SU-DHL-6 (cell line): ENCODE results near the gene ARHGEF38.

ENCODE experiments used
- H2AFZ ChIP-seq: fragments of 200-600 bp; sonication (generic); 2 replicates; pipeline ENCODE4 v1.6.1; 2014; ENCODE audit warnings: low read depth, mild to moderate bottlenecking, moderate library complexity, mixed read lengths, antibody characterized with exemption, low read length; ENCODE audit not compliant: severe bottlenecking
- H3F3A ChIP-seq: fragments of 200-600 bp; shearing (Covaris generic); 2 replicates; pipeline ENCODE4 v1.6.0; 2016; ENCODE audit warnings: antibody characterized with exemption, mild to moderate bottlenecking; ENCODE audit not compliant: insufficient read depth
- H3K27ac ChIP-seq: fragments of 200-600 bp; sonication (generic); 2 replicates; pipeline ENCODE4 v1.5.1; 2016; ENCODE audit warnings: low read depth, mild to moderate bottlenecking, low read length, moderate library complexity, mixed read lengths
- H3K27me3 ChIP-seq: fragments of 200-600 bp; sonication (generic), shearing (Covaris generic); 2 replicates; pipeline ENCODE4 v1.6.0; 2014; ENCODE audit warnings: mild to moderate bottlenecking, low read length
- H3K36me3 ChIP-seq: fragments of 200-600 bp; sonication (generic); 2 replicates; pipeline ENCODE4 v1.6.1; 2014; ENCODE audit warnings: mild to moderate bottlenecking, low read length, mixed read lengths
- H3K4me2 ChIP-seq: fragments of 300-600, 200-600 bp; shearing (Covaris generic), sonication (generic); 2 replicates; pipeline ENCODE4 v1.6.0; 2014; ENCODE audit warnings: low read length, low read depth, mild to moderate bottlenecking; ENCODE audit not compliant: poor library complexity, severe bottlenecking
- H3K4me3 ChIP-seq: fragments of 200-600 bp; sonication (generic); 2 replicates; pipeline ENCODE4 v1.5.1; 2014; ENCODE audit warnings: antibody characterized with exemption, low read length, mild to moderate bottlenecking, mixed read lengths; ENCODE audit not compliant: insufficient read depth, poor library complexity, severe bottlenecking
- H3K79me2 ChIP-seq: fragments of 200-600 bp; sonication (generic); 2 replicates; pipeline ENCODE4 v1.6.1; 2014; ENCODE audit warnings: mild to moderate bottlenecking, low read length, moderate library complexity; ENCODE audit not compliant: insufficient read depth
- H3K9ac ChIP-seq: fragments of 200-600 bp; sonication (generic); 2 replicates; pipeline ENCODE4 v1.7.0; 2014; ENCODE audit warnings: mild to moderate bottlenecking, low read length
- H3K9me2 ChIP-seq: fragments of 200-600 bp; sonication (generic); replicated peaks from 2 replicates; pipeline ENCODE4 v1.6.1; 2014; ENCODE audit warnings: low read length; ENCODE audit not compliant: insufficient read depth
- H3K9me3 ChIP-seq: fragments of 200-600 bp; sonication (generic); 2 replicates; pipeline ENCODE4 v1.6.1; 2014; ENCODE audit warnings: low read length, mixed read lengths; ENCODE audit not compliant: insufficient read depth
- H4K20me1 ChIP-seq: fragments of 200-600 bp; sonication (generic); 2 replicates; pipeline ENCODE4 v1.6.1; 2014; ENCODE audit warnings: low read depth, mild to moderate bottlenecking, antibody characterized with exemption, low read length, moderate library complexity, mixed read lengths
- EZH2phosphoT487 ChIP-seq: fragments of 200-600 bp; sonication (generic), shearing (Covaris generic); conservative IDR thresholded peaks from 2 replicates; pipeline ENCODE4 v1.6.1; 2018; ENCODE audit warnings: mild to moderate bottlenecking, antibody characterized with exemption, low read length, moderate library complexity, mixed read lengths
- TF ChIP-seq, protein P1 (sequence below): fragments of 200-600 bp; sonication (generic); IDR thresholded peaks from one replicate; pipeline ENCODE4 v1.5.1; 2017; ENCODE audit warnings: antibody characterized with exemption, mild to moderate bottlenecking, low read length, moderate library complexity; ENCODE audit not compliant: insufficient read depth, poor library complexity, severe bottlenecking

Gene ARHGEF38

GRCh38 chr4:105586638-105587328 is 34.4 kb downstream of the ARHGEF38 start:
- H3K4me3 ChIP-seq: no peak overlapping the region
- no peaks in the 10 kb centered on the region for H3K36me3 ChIP-seq
- no peaks in the 10 kb centered on the region for H3K9me2 ChIP-seq
- no peaks in the 10 kb centered on the region for H3K79me2 ChIP-seq
- H3K9me3 ChIP-seq: no peaks in the 10 kb centered on the region
- H3K9ac ChIP-seq: no peak overlapping the region
- H3K27ac ChIP-seq: no peak overlapping the region
- no peak for TF ChIP-seq EZH2phosphoT487
- TF ChIP-seq, protein P1, sequence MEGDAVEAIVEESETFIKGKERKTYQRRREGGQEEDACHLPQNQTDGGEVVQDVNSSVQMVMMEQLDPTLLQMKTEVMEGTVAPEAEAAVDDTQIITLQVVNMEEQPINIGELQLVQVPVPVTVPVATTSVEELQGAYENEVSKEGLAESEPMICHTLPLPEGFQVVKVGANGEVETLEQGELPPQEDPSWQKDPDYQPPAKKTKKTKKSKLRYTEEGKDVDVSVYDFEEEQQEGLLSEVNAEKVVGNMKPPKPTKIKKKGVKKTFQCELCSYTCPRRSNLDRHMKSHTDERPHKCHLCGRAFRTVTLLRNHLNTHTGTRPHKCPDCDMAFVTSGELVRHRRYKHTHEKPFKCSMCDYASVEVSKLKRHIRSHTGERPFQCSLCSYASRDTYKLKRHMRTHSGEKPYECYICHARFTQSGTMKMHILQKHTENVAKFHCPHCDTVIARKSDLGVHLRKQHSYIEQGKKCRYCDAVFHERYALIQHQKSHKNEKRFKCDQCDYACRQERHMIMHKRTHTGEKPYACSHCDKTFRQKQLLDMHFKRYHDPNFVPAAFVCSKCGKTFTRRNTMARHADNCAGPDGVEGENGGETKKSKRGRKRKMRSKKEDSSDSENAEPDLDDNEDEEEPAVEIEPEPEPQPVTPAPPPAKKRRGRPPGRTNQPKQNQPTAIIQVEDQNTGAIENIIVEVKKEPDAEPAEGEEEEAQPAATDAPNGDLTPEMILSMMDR: no peak
- H2AFZ ChIP-seq: no peak overlapping the region
- no peaks in the 10 kb centered on the region for H3K27me3 ChIP-seq
- H3K4me2 ChIP-seq: no peak overlapping the region
- H3F3A ChIP-seq: no peaks in the 10 kb centered on the region
- no peaks in the 10 kb centered on the region for H4K20me1 ChIP-seq

GRCh38 chr4:105587841-105588240 is 35.4 kb downstream of the ARHGEF38 start:
- H3F3A ChIP-seq: no peaks in the 10 kb centered on the region
- H3K36me3 ChIP-seq: no peaks in the 10 kb centered on the region
- H3K4me3 ChIP-seq: no peak overlapping the region
- H3K9me2 ChIP-seq: no peaks in the 10 kb centered on the region
- no peak overlapping the region for H3K9ac ChIP-seq
- no peak overlapping the region for H3K27ac ChIP-seq
- no peaks in the 10 kb centered on the region for H3K79me2 ChIP-seq
- H3K27me3 ChIP-seq: no peaks in the 10 kb centered on the region
- TF ChIP-seq, protein P1: no peak
- no peak for TF ChIP-seq EZH2phosphoT487
- H3K4me2 ChIP-seq: no peak overlapping the region
- no peak overlapping the region for H2AFZ ChIP-seq
- no peaks in the 10 kb centered on the region for H4K20me1 ChIP-seq
- no peaks in the 10 kb centered on the region for H3K9me3 ChIP-seq

- H3F3A ChIP-seq: no peaks in the 10 kb centered on the region
- TF ChIP-seq EZH2phosphoT487: no peak
- TF ChIP-seq, protein P1: no peak
- no peaks in the 10 kb centered on the region for H3K79me2 ChIP-seq
- no peak overlapping the region for H3K4me2 ChIP-seq
- no peaks in the 10 kb centered on the region for H3K9me3 ChIP-seq
- no peak overlapping the region for H2AFZ ChIP-seq
- H3K9me2 ChIP-seq: no peaks in the 10 kb centered on the region
- no peak overlapping the region for H3K4me3 ChIP-seq
- no peak overlapping the region for H3K27ac ChIP-seq
- H3K36me3 ChIP-seq: no peaks in the 10 kb centered on the region
- no peaks in the 10 kb centered on the region for H3K27me3 ChIP-seq
- no peaks in the 10 kb centered on the region for H4K20me1 ChIP-seq
- no peak overlapping the region for H3K9ac ChIP-seq
These were observed 35.8 kb downstream of the ARHGEF38 start for GRCh38 chr4:105588252-105588651.
